ENCODE data around the gene GAB3.

The GAB3 gene, protein sequence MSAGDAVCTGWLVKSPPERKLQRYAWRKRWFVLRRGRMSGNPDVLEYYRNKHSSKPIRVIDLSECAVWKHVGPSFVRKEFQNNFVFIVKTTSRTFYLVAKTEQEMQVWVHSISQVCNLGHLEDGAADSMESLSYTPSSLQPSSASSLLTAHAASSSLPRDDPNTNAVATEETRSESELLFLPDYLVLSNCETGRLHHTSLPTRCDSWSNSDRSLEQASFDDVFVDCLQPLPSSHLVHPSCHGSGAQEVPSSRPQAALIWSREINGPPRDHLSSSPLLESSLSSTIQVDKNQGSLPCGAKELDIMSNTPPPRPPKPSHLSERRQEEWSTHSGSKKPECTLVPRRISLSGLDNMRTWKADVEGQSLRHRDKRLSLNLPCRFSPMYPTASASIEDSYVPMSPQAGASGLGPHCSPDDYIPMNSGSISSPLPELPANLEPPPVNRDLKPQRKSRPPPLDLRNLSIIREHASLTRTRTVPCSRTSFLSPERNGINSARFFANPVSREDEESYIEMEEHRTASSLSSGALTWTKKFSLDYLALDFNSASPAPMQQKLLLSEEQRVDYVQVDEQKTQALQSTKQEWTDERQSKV

DNA sequence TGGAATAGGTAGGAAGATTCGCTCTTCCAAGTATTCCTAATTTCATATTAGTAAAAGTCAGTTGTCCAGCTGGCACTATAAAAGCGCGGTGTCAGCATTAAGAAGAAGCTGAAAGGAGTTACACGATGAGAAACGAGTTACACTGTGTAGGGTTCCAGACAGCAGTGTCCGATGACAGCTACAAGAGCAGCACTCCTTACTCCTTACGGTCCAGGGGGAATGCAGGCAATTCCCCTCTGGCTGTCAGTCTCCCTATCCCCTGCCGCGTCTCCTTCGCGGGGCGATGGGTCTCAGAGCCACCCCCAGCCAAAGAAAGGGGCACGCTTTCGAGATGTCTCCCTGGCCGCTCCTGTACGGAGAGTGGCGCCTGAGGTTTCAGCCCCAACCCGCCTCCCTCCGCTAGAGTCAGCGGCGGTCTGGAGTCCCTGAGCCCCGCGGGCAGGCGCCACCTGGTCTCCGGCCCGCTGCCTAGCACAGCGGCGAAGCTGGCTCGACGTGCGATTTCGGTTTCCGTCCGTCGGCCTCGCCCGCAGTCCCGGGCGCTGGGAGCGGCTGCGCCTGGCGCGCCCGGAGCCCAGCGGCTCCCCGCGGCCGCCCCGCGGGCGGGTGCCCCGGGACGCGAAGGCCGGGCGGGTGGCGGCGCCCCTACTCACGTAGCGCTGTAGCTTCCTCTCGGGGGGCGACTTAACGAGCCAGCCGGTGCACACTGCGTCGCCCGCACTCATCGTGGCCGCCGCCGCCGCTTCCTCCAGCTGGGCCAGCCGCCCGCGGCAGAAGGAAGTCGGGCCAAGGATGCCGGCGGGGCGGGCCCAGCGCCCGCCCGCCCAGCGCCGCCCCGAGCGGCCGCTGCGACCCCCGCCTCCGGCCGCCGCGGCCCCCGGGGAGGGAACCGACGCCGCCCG is at the start of gene GAB3:
TSS of gene GAB3 (minus strand) at position 777 of the 902 bp plus-strand sequence. CDS start at position 725, 52 bp downstream.
- DNase-seq (ENCODE audit: low read depth), result no peak

DNA sequence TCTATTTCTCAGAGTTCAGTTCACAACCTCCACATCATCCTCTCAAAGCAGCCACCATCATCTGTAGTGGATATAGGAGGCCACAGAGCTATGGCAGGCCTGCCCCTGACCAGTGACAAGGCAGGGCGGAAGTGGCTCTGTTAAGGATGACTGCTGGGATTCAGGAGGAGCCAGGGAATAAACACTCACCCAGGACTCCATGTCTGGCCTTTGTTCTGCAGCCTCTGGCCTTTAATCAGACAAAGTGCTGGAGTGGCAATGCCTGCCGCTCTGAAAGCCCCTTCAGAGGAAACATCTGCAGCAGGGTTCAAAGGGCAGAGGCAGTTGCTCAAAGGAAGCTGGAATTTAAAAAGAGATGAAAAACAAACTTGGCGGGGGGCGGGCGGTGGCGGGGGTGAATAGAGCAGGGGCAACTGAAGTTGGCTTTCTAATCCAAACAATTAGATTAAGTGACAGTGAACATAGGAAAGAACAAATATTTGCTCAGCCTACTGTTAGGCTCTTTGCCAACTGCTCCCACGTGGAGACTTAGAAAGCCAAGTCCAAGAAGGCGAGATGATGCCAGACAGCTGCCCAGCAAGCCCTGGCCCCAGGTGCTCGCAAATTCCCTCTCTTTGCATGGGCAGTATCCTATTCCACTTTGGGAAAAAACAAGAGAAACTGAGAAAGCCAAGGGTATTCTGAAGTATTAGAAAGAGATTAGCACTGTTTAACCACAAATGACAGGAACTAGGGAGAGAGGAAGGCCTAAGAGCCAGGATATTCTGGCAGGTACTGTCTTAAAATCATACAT is 48.9 kb upstream of the GAB3 start:
- no peak for DNase-seq (ENCODE audit: low read depth)

DNA sequence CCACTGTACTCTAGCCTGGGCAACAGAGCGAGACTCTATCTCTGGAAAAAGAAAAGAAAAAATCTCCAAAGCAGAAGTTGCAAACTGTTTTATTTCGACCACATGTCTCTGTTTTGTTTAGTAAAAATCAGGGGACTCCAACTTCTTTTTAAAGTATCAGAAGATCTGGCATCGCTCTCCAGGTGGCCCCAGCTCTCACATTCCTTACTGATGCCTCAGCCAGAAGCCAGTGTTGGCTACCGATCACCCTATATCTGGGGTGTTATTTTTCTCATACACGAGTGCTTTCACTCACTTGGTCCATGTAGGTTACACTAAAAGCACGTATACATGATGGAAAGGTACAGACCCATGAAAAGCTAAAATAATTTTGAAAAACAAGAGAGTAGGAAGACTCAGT is 46.1 kb upstream of the GAB3 start:
- no peak for DNase-seq (ENCODE audit: low read depth)

DNA sequence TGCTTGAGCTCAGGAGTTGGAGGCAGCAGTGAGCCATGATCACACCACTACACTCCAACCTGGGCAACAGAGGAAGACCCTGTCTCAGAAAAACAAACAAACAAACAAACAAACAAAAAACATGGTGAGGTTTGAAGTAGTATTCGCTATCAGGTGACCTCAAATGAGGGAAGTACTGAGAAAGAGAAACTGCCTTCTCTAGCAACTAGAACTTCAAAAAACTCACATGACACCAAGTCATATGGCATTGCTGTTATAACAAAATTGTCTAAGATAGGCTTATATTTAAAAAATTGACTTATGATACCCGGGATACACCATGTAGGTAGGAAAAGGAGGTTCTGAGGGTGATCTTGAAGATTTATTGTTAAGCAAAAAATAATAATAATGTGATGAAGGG is 44.1 kb upstream of the GAB3 start:
- no peak for DNase-seq (ENCODE audit: low read depth)

DNA sequence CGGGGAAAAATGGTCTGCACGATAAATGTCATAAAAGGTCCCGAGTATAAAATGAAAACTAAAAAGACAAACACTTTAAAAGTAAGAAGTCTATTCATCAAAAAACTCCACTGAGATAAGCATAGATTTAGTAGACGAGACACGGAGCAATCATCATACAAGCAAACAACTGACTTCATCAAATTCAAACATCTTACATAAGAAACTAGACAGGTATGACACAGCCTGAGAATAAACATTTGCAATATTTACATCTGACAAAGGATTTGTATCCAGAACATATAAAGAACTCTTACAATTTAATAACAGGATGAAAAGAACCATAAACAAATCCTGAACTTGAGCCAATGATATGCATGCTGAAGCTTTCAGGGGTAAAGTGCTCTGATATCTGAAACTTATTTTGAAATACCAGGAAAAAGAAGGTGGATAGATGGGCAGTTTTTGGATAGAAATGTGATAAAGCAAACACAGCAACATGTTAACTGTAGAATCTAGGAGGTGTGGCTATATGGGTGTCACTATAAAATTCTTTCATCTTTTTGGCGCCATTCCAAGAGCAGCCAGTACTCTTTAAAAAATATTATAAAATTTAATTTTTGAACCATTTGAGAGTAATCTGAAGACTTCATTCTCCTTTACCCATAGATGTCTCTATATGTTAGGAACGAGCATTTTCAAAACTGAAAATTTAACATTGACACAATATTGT is 42.4 kb upstream of the GAB3 start:
- DNase-seq (ENCODE audit: low read depth), result no peak

DNA sequence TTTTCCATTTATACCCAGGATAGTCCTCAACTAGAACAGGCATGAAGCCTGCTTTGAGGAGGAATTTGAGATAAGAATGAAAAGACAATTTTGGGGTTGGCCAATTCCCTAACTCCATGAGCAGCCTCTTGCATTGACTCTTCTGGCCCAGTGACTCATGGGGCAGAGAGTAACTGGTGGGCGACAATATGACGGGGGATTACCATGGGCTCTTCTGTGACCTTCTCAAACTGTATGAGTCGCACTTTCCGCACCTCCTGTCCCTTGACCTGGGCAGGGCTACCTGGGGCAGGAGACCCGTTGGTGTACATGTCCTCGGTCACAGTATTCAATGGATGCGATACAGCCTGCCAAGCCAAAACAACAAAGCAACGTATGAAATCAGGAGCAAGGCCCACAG is 41.1 kb upstream of the GAB3 start:
- no peak for DNase-seq (ENCODE audit: low read depth)

DNA sequence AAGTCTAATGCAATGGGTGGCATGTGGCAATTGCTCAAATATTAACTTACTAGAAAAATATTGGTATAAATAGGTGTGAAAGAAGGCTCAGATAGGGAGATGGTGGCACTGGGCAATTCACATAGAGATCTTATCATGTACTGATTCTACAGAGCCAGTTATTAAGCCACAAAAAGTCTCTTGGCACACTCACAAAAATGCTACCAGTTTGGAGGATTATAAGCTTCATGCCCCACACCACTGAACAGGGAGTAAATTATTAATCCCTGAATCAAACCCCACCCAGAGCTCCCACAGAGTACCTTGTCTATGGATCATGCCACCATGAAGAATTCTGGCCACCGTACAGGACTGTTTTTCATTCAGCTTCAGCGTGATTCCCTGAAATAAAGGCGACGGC is 40.6 kb upstream of the GAB3 start:
- DNase-seq (ENCODE audit: low read depth), result no peak

DNA sequence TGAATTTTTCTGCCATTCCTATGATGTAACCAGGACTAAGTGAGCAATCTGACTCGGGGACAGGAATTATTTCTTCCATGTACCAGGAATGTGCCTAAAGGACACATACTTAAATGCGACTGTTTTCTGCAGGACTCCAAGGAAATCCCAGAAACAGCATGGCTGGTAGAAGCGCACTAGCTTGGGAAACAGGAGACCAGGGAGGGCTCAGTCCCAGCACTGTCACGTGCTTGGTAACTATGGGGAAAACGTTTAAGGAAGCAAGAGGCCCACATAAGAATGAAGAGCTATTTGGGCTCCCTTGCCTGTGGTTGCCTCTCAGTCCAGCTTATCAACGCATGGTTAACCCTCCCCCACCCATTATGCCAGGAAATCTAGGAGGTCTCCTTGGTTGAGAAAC is 34.8 kb upstream of the GAB3 start:
- no peak for DNase-seq (ENCODE audit: low read depth)

DNA sequence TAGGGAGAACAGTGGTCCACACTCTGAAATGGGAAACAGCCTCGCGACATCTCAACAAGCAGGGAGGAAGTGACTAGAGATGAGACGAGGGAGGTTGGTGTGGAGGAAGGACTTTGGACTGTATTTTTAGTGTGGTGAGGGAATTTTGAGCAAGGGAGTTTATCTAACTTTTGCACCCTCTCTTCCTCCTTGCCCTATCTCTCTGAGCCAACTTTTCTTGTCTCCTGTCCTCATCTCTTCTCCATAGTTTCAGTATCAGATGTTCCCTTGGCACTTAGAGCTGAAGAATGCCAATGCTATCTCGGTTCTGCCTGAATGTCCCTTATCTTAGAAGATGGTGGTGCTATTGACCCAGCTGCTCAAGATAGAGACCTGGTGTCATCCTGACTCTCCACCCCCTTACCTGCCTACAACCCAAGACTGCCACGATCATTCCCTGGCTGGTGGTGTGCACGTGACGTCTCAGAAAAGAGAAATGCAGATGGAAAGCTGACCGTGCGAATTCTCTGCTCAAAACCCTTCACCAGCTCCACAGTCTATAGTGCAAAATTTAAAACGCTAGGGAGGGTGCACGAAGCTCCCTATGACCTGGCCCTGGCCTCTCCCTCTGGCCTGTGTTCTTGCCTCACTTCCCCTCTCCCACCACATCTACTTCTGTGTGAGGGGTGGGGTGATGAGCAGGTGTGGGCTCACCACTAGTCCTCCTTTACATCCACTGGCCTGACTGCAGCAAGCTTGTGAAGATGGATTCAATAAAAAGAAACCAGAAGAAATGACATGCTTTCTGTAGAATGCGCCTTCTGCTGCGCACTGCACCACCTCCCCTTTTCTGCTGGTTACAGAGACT is 33.5 kb upstream of the GAB3 start:
- DNase-seq (ENCODE audit: low read depth), result no peak

DNA sequence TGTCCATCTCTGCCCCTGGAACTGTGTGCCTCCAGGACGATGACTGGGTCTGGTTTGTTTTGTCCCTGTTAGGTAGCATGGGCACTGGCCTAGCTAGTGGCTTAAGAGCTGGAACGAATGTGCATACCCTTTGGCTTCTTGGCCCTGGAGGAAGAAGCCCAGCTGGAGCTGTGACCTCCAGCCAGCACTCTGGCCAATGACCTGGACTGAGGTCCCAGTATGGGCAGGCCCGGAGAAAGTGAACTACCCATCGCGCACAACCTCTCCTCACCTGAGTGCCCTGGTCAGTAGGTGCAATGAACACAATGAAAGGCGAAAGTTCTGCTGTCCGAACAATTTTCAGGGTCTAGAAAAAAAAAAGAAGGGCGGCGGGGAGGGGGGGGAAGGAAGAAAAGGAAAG is 30.1 kb upstream of the GAB3 start:
- DNase-seq (ENCODE audit: low read depth), result no peak

DNA sequence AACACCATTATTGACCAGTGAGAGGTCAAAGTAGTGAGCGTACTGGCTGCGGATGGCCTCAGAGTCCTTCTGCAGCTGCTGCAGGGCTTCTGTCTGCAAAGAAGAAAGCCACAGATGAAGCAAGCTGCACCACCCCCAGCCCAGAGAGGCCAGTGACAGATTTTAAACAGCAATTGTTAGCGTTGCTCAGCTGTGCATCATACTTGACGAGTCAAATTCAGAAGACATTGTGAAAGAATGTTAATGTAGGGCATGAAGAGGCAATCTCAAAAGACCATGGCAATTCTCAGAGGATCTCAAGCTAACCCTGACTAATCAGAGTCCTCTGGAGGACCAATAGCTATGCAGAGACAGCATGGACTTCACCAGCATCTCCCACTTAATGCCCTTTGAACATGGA is 28.4 kb upstream of the GAB3 start:
- DNase-seq (ENCODE audit: low read depth), result no peak

DNA sequence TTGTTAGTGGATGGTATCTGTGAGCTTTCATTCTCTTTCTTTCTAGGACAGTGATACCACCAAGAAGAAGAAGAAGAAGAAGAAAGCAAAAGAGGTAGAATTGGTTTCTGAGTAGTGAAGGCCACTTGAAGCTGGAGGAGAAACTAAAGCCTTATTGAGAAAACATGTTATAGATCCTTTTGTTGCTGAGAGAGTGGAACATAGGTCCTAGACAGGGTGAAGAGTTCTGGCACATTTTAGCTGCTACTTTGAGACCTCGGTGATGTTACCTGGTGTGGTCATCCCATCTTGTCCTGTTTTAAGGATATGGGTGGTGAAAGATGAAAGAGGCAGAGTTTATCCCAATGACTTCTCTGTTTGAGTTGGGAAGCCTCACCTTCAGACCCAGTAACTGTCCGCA is 25.9 kb upstream of the GAB3 start:
- DNase-seq (ENCODE audit: low read depth), result no peak

DNA sequence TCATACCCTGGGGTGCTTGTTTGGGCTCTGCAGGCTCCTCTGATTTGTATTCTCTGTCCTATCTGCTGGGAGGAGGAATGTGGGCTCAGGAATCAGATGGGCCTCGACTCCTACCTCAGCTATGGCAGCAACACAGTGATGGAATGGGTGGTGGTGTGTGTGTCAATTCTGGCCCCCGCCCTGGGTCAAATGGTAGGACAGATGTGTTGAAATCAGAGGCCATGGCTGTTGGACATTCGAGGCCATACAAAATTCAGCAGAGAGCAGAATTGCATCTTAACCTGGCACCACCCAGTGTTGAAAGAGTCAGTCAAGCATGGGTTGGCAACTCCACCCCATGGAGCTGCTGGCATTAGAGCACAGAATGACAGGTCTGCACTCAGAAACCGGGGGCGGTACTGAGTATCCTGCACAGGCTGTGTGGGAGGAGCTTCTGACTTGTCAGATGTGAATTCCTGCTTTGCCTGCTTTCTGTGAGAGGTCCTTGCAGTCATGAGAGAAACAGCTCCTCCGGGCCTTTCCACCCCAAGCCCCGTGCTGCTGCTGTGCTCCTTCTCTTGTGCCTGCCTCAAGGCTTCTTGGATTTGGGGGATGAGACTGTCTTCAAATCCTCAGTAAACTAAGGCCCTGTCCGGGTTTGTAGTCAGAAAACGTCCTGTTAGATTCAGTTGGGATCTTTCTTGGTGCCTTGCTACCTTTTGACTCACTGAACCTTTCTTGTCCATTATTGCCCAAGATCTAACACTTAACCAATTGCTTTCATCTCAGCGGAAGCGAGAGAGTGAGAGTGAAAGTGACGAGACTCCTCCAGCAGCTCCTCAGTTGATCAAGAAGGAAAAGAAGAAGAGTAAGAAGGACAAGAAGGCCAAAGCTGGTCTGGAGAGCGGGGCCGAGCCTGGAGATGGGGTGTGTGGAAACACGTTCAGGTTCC is 24.8 kb upstream of the GAB3 start:
- no peak for DNase-seq (ENCODE audit: low read depth)

DNA sequence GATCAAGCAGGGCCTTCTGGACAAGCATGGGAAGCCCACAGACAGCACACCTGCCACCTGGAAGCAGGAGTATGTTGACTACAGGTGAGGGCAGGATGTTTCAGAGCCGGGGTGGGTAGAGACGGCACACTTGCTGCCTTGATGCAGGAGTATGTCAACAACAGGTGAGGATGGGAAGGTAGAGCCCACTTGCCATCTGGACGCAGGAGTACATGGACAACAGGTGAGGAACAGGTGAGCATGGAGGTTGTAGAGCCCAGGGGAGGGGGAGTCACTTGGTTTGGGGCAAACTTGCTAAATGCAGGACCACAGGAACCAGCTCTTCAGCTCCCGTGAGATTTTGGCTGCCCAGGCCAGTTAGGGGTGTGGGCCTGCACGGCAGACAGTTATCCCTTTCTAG is 23.7 kb upstream of the GAB3 start:
- no peak for DNase-seq (ENCODE audit: low read depth)

DNA sequence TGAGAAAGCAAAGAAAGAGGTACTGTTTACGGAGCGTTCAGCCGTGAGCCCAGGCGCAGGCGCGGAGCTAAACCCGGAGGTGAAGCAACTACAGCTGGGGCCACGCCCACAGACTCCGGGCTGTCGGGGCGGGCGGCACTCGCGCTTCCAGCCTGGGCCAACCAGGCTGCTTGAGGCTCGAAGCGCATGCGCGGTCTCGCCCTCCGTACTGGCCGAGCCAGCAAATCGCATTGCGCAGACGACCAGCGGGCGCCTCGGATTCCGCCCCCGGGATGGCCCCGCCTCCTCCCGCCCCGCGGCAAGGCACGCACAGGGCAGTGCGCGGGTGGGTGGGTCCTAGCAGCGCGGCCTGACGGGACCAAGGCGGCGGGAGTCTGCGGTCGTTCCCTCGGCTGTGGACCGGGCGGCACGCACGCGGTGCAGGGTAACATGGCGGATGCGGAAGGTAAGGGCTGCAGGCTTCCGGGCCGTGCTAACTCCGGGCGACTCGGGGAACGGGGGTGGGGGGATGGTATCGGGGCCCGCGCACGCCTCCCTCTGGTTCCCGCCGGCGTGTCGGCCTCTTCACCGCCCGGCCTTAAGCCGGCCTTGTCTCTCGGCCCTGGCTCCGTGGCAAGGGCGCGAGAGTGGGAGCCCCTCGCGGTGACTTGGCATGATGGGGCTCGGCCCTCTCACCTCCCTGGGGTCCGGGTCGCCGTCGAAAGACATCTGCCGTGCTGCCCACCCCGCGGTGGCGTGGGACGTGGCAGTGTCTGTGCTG is 11.8 kb upstream of the GAB3 start, which contains the start of gene DKC1:
TSS of gene DKC1 (plus strand) at position 328 of the 760 bp plus-strand sequence. CDS start at position 430, 102 bp downstream.
- peak; percentile 65 for DNase-seq (ENCODE audit: low read depth)

DNA sequence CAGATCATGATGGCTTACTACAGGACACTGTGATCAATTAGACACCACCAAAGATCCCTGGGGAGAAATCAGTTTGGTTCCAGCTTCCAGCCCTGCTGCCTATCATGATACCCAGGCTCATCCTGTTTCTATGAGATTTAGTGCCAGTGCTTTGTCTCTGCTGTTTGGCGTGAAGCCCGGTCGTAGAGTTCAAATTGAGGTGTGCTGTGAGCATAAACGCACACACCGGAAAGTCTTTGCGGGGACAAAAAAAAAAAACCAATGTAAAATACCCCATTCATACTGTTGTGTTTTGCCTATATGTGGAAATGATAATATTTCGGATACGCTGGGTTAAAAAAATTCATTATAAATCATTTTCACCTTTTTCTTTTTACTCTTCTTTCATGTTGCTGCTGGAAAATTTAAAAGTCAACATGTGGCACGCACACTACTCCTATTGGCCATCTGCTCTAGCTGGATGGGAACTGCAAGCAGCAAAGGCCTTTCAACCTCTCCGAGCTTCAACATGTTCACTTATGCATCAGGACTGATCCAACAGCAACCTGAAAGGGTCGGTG is 11.2 kb upstream of the GAB3 start:
- DNase-seq (ENCODE audit: low read depth), result no peak

DNA sequence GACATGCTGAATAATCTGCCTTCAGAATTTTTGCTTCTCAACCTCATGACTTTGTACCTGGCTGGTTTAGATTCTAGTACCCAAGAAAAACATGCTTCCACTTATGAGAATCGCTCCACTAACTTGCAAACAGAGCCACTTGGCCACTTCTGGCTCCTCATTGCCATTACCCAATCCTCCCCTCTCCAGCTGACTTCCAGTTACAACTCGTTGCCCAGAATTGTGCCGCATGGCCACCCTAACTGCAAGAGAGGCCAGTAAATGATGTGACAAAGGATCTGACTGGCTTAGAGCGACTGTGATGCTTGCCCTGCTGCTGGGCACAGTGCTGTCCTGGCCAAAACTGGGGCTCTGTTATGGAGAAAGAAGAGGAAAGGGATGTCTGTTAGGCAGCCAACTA is 7.8 kb upstream of the GAB3 start:
- DNase-seq (ENCODE audit: low read depth), result no peak

DNA sequence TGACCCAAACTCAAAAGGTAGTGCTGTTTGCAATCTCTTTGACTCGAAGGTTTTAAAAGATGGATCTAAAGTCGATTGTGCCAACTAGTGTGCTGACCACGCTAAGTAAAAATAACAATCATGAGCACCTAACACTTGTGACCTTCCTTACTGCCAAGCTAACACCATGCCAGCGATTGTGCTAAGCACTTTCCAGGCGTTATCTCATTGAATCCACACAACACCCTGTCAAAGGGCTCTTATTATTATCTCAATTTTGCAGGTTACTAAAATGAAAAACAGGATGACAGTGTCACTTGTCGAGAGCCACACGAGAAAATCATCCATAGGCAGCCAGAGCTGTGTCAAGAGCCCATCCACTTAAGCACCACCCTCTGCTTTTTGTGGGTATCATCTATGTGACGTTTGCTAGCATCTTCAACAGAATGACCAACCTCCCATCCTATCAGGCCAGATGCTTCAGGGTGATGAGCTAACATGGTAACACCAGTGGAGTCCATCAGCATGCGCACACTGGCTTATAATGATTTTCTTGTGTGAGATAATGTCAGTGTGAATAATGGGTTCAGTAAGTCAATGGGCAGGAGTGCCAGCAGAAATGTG is 893 bp upstream of the GAB3 start:
- no peak for DNase-seq (ENCODE audit: low read depth)
